Ishikawa (cell line): Measurements from ENCODE around the gene PCBP4.
A peak's percentile ranks its signal among the peaks of the same experiment; 100 is the strongest.

Experiments
- CEBPB ChIP-seq: IDR thresholded peaks from 2 replicates; pipeline ENCODE4 v1.6.1; 2012
- CREB1 ChIP-seq: IDR thresholded peaks from 2 replicates; pipeline ENCODE4 v1.6.1; 2012; ENCODE audit warnings: low read depth
- EGR1 ChIP-seq: IDR thresholded peaks from 2 replicates; pipeline ENCODE4 v1.6.1; 2012
- EP300 ChIP-seq: IDR thresholded peaks from 2 replicates; pipeline ENCODE4 v1.6.1; 2012; ENCODE audit warnings: borderline replicate concordance
- FOXM1 ChIP-seq: IDR thresholded peaks from 2 replicates; pipeline ENCODE4 v1.6.1; 2012; ENCODE audit warnings: low read depth, borderline replicate concordance
- NFIC ChIP-seq: IDR thresholded peaks from 2 replicates; pipeline ENCODE4 v1.6.1; 2012
- RAD21 ChIP-seq: IDR thresholded peaks from 2 replicates; pipeline ENCODE4 v1.6.1; 2012; ENCODE audit warnings: low read depth
- TAF1 ChIP-seq: IDR thresholded peaks from 2 replicates; pipeline ENCODE4 v1.6.1; 2012; ENCODE audit warnings: low read depth, mild to moderate bottlenecking
- TCF12 ChIP-seq: IDR thresholded peaks from 2 replicates; pipeline ENCODE4 v1.6.1; 2012; ENCODE audit warnings: low read depth
- TEAD4 ChIP-seq: IDR thresholded peaks from 2 replicates; pipeline ENCODE4 v1.6.1; 2012
- YY1 ChIP-seq: IDR thresholded peaks from 2 replicates; pipeline ENCODE4 v1.6.1; 2012; ENCODE audit warnings: low read depth
- ZBTB7A ChIP-seq: IDR thresholded peaks from 2 replicates; pipeline ENCODE4 v1.6.1; 2012; ENCODE audit warnings: low read depth
- TF ChIP-seq, protein P1 (sequence below): IDR thresholded peaks from 2 replicates; pipeline ENCODE4 v1.6.1; 2012; ENCODE audit warnings: low read depth, mild to moderate bottlenecking
- TF ChIP-seq, protein P2 (sequence below): IDR thresholded peaks from 2 replicates; pipeline ENCODE4 v1.6.1; 2012
- TF ChIP-seq, protein P3 (sequence below): IDR thresholded peaks from 2 replicates; pipeline ENCODE4 v1.6.1; 2012

PCBP4 gene

DNA sequence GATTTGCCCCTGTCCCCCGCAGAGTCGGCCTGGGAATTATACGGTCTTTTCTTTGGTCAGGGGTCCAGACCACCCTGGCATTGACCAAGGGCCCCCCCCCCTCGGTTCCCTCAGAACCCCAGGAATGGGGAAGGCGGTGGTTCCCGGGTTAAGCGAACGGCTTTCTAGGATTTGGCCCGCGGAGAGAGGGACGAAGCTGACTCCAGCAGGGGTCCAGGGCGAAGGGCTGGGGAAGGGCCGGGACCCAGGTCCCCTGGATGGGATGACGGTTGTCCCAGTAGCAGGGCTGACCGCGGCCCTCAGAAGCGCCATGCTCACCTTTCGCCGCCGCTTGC, 25.8 kb downstream of the PCBP4 start:
- TF ChIP-seq NFIC (no peak), ZBTB7A (0 out of 2 replicates have a peak, but pooled peaks have one; percentile 40), EP300 (no peak)

DNA sequence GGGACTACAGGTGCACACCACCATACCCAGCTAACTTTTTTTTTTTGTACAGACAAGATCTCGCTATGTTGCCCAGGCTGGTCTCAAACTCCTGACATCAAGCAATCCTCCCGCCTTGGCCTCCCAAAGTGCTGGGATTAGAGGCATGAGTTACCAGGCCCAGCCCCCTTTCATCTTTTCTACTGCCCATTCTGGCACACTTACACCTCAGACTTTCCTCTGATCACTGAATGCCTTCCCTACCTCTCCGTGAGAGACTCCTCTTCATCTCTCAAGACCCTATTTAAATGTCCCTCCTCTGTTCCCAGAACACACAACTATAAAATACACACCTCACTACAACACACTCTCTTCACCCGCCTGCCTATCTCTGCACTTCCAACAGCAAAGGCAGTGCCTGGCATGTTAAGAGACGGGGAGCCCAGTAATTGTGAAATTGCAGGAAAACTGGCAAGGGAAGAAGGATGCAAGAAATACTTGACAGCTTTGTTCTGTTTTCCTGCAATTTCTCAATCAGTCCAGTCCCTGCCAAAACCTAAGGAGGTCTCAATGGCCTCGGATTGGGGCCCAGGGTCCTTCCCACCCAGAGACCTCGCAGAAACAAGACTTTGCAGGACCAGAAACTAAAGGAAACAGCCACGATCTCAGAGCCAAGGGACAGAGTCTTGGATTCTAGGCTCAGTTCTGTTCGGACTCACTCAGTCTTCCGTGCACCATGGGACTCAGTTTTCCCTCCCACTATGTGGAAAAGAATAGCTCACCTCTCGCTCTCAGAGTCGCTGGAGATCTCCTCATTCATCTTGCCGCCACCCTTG, 26.4 kb downstream of the PCBP4 start:
- TF ChIP-seq, protein P1, sequence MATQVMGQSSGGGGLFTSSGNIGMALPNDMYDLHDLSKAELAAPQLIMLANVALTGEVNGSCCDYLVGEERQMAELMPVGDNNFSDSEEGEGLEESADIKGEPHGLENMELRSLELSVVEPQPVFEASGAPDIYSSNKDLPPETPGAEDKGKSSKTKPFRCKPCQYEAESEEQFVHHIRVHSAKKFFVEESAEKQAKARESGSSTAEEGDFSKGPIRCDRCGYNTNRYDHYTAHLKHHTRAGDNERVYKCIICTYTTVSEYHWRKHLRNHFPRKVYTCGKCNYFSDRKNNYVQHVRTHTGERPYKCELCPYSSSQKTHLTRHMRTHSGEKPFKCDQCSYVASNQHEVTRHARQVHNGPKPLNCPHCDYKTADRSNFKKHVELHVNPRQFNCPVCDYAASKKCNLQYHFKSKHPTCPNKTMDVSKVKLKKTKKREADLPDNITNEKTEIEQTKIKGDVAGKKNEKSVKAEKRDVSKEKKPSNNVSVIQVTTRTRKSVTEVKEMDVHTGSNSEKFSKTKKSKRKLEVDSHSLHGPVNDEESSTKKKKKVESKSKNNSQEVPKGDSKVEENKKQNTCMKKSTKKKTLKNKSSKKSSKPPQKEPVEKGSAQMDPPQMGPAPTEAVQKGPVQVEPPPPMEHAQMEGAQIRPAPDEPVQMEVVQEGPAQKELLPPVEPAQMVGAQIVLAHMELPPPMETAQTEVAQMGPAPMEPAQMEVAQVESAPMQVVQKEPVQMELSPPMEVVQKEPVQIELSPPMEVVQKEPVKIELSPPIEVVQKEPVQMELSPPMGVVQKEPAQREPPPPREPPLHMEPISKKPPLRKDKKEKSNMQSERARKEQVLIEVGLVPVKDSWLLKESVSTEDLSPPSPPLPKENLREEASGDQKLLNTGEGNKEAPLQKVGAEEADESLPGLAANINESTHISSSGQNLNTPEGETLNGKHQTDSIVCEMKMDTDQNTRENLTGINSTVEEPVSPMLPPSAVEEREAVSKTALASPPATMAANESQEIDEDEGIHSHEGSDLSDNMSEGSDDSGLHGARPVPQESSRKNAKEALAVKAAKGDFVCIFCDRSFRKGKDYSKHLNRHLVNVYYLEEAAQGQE: no peak
- TF ChIP-seq NFIC (no peak), CREB1 (no peak), TEAD4 (no peak), ZBTB7A (no peak), FOXM1 (no peak), TCF12 (no peak), CEBPB (no peak), YY1 (no peak), TAF1 (no peak), EGR1 (no peak), EP300 (no peak), RAD21 (no peak)
- TF ChIP-seq, protein P2, sequence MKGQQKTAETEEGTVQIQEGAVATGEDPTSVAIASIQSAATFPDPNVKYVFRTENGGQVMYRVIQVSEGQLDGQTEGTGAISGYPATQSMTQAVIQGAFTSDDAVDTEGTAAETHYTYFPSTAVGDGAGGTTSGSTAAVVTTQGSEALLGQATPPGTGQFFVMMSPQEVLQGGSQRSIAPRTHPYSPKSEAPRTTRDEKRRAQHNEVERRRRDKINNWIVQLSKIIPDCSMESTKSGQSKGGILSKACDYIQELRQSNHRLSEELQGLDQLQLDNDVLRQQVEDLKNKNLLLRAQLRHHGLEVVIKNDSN: no peak
- TF ChIP-seq, protein P3, sequence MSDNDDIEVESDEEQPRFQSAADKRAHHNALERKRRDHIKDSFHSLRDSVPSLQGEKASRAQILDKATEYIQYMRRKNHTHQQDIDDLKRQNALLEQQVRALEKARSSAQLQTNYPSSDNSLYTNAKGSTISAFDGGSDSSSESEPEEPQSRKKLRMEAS: no peak

DNA sequence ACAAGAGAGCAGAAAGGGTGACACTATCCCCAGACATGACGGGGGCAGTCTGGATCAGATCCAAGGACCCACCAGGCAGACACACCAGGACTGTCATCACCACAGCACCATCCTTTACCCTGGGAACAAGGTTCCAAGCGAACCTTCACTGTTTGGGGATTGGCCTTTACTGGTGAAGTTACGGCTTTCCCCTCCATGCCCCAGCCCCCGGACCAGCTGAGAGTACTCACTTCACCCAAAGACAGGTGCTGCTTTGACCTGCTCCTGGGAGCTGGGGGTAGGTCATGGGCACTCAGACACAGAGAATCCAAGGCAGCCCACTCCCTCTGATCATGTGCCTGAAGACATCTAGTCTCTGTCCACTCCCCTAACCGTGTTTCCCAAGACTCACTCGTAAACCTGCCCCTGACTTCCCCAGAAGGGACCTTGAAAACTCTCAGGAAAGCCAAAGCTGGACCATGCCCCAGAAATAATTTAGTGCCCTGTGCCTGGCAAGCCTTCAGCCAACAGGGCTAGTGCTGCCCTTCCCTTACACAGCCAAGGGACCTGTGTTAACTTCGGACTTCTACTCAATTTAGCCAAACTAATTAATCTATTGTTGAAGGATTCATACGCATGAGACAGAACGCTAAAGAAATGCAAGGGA, 28.4 kb downstream of the PCBP4 start:
- TF ChIP-seq, protein P2: no peak
- TF ChIP-seq, protein P1: no peak
- TF ChIP-seq CEBPB (no peak), CREB1 (no peak), YY1 (no peak)

DNA sequence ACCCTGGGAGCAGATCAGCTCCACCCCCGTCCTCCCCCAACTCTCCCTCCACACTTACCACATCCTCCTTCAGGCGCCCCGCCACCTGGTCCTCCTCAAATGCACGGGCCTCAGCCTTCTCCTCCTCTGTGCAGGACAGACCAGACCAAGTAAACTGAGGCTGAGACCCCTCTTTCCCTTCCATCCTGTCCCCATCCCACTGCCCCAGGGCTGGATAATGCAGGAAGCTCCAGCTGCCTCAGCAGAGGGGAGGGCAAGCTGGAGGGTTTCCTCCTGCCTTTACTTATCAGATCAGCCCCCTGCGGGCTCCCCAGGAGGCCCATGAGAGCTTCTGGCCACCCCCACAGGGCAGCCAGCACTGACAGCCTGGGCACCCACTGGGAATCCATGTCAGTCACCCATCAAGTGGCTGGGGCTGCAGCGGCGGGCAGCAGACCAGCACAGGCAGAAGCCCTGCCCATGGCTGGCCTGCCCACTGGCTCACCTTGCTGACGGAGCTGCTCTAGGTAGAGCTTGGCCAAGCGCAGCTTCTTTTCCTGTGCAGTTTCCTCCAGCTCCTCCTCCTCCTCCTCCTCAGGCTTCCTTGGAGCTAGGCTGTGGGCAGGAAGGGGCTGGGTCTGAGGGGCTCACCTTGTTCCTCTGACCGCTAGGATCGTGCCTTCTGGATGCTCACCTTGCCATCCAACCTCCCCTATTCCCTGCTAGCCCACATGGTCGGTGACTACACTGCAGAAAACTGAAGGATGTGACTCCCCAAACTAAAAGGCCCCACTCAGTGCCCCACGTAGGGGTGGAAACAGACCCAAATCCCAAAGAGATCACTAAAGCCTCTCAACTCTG, 29.4 kb downstream of the PCBP4 start:
- TF ChIP-seq CREB1: no peak
- TF ChIP-seq, protein P2: no peak
- TF ChIP-seq ZBTB7A: no peak
- TF ChIP-seq EP300: no peak
- no peak for TF ChIP-seq CEBPB
- TF ChIP-seq NFIC: no peak
- no peak for TF ChIP-seq TEAD4
- TF ChIP-seq YY1: no peak
- TF ChIP-seq, protein P3: no peak
- TF ChIP-seq TCF12: no peak
- TF ChIP-seq, protein P1: no peak
- no peak for TF ChIP-seq FOXM1
- TF ChIP-seq EGR1: no peak
- TF ChIP-seq RAD21: no peak
- no peak for TF ChIP-seq TAF1
